A673 (cell line): ENCODE measurements around the gene BLOC1S5. TPM values are rescaled to one million over a fixed set of nuclear protein-coding genes. Genes with fewer than 3 reads are reported as not detected.

ENCODE experiments used
- BruUV-seq: library from RNA; stranded (reverse); fragments of 400-500 nt; replicated peaks from 2 replicates; lab custom pipeline; 2021; lab: Mats Ljungman, UMichigan
- CTCF ChIA-PET: fragments of 300-600 bp; sonication (Branson Sonifier 250); formaldehyde crosslinking; loops from one replicate; lab custom pipeline; 2022; ENCODE audit warnings: antibody characterized with exemption; lab: Charles Lee
- POLR2A ChIA-PET: fragments of 300-600 bp; sonication (Branson Sonifier 250); formaldehyde crosslinking; loops from one replicate; lab custom pipeline; 2022; ENCODE audit warnings: antibody characterized with exemption; ENCODE audit not compliant: low non-redundant PET; lab: Charles Lee
- DNase-seq: peaks from one replicate; pipeline ENCODE4 v3.0.0-alpha.2; 2015; ENCODE audit warnings: low spot score
- H3K27ac ChIP-seq: fragments of 200-600 bp; sonication (generic); 2 replicates; pipeline ENCODE4 v1.5.1; 2016; ENCODE audit warnings: mixed run types, low read depth, mild to moderate bottlenecking, mixed read lengths, antibody characterized with exemption, low read length; ENCODE audit not compliant: poor library complexity, severe bottlenecking
- H3K27me3 ChIP-seq: fragments of 200-600 bp; sonication (generic); replicated peaks from 2 replicates; pipeline ENCODE4 v1.6.1; 2017; ENCODE audit warnings: mixed run types, low read depth, mild to moderate bottlenecking, mixed read lengths, antibody characterized with exemption, low read length; ENCODE audit not compliant: insufficient read depth, poor library complexity
- H3K36me3 ChIP-seq: fragments of 200-600 bp; sonication (generic); 2 replicates; pipeline ENCODE4 v1.6.1; 2016; ENCODE audit warnings: mixed run types, mild to moderate bottlenecking, mixed read lengths, antibody characterized with exemption, low read length; ENCODE audit not compliant: insufficient read depth, poor library complexity, severe bottlenecking
- H3K4me1 ChIP-seq: fragments of 200-600 bp; sonication (generic); 2 replicates; pipeline ENCODE4 v1.6.1; 2017; ENCODE audit warnings: mixed run types, mild to moderate bottlenecking, mixed read lengths, antibody characterized with exemption, low read length; ENCODE audit not compliant: insufficient read depth, poor library complexity, severe bottlenecking
- H3K4me3 ChIP-seq: fragments of 200-600 bp; sonication (generic); 2 replicates; pipeline ENCODE4 v1.5.1; 2016; ENCODE audit warnings: low read depth, mixed run types, mild to moderate bottlenecking, mixed read lengths, low read length; ENCODE audit not compliant: poor library complexity, severe bottlenecking
- H3K9me3 ChIP-seq: fragments of 200-600 bp; sonication (generic); 2 replicates; pipeline ENCODE4 v1.6.1; 2016; ENCODE audit warnings: mixed run types, low read depth, mild to moderate bottlenecking, mixed read lengths, antibody characterized with exemption, low read length; ENCODE audit not compliant: poor library complexity, severe bottlenecking
- CTCF ChIP-seq: fragments of 300-800, 200-600 bp; sonication (generic); conservative IDR thresholded peaks from 2 replicates; pipeline ENCODE4 v1.5.1; 2017; ENCODE audit warnings: low read depth, mild to moderate bottlenecking, antibody characterized with exemption, low read length, moderate library complexity, mixed read lengths
- EZH2 ChIP-seq: fragments of 200-600 bp; sonication (generic); IDR thresholded peaks from 2 replicates; pipeline ENCODE4 v1.6.1; 2017; ENCODE audit warnings: borderline replicate concordance, low read depth, mild to moderate bottlenecking, mixed read lengths, antibody characterized with exemption, low read length; ENCODE audit not compliant: poor library complexity, severe bottlenecking
- intact Hi-C: fragments of 100-400 bp; cut with micrococcal nuclease; formaldehyde crosslinking; loops from one replicate; pipeline ENCODE4 v1.10.0; 2022; ENCODE audit not compliant: unreplicated experiment
- total RNA-seq: library from RNA; stranded (reverse); gene quantifications from 2 replicates; pipeline ENCODE4 v1.2.3, GENCODE V29; 2021

BLOC1S5 gene
- total RNA-seq, 1 experiment from 2014 or later, result 21.8 TPM

GRCh38 chr6:7976485-7977056 is 87.6 kb downstream of the BLOC1S5 start:
- TF ChIP-seq CTCF (no peak), EZH2 (no peak)
- DNase-seq, result no peak
- POLR2A ChIA-PET, result no interaction called here
- no TSS peak for BruUV-seq
- H3K4me3 ChIP-seq, result no peak overlapping the region
- H3K9me3 ChIP-seq, result no peaks in the 10 kb centered on the region
- H3K27ac ChIP-seq, result no peak overlapping the region
- intact Hi-C loops, result no loop called here
- no peaks in the 10 kb centered on the region for H3K27me3 ChIP-seq
- no peaks in the 10 kb centered on the region for H3K36me3 ChIP-seq
- H3K4me1 ChIP-seq, result no peaks in the 10 kb centered on the region
- CTCF ChIA-PET, result no interaction called here

- no peak overlapping the region for H3K27ac ChIP-seq
- CTCF ChIA-PET, result no interaction called here
- TF ChIP-seq EZH2 (no peak), CTCF (no peak)
- H3K4me1 ChIP-seq, result no peaks in the 10 kb centered on the region
- POLR2A ChIA-PET, result no interaction called here
- intact Hi-C loops, result no loop called here
- H3K27me3 ChIP-seq, result no peaks in the 10 kb centered on the region
- BruUV-seq, result no TSS peak
- H3K4me3 ChIP-seq, result no peak overlapping the region
- DNase-seq, result no peak
- no peaks in the 10 kb centered on the region for H3K9me3 ChIP-seq
- H3K36me3 ChIP-seq, result no peaks in the 10 kb centered on the region
These were observed 88.4 kb downstream of the BLOC1S5 start for GRCh38 chr6:7975764-7976146.

GRCh38 chr6:7974938-7975763 is 89.0 kb downstream of the BLOC1S5 start:
- Histone ChIP-seq H3K4me3 (no peak overlapping the region), H3K4me1 (no peaks in the 10 kb centered on the region), H3K9me3 (no peaks in the 10 kb centered on the region), H3K27me3 (no peaks in the 10 kb centered on the region), H3K27ac (no peak overlapping the region), H3K36me3 (no peaks in the 10 kb centered on the region)
- intact Hi-C loops, result no loop called here
- no peak for TF ChIP-seq EZH2
- TF ChIP-seq CTCF, result no peak
- CTCF ChIA-PET, result no interaction called here
- POLR2A ChIA-PET, result no interaction called here
- no TSS peak for BruUV-seq
- DNase-seq, result no peak
